GM19467 (cell line): ENCODE results near the gene RXFP1.
A peak's percentile ranks its signal among the peaks of the same experiment; 100 is the strongest.

Source experiments
- ATAC-seq: cut with Tn5 transposase; IDR thresholded peaks from one replicate; pipeline ENCODE4 v1.9.1; 2021; ENCODE audit warnings: mild to moderate bottlenecking, moderate library complexity; ENCODE audit not compliant: unreplicated experiment

RXFP1 gene

GRCh38 chr4:158669310-158669709 lies 147.6 kb downstream of the RXFP1 start:
- no peak for ATAC-seq

- ATAC-seq = peak; percentile 27
These were observed 149.4 kb downstream of the RXFP1 start for GRCh38 chr4:158670975-158671664.

GRCh38 chr4:158671665-158671914 lies 149.9 kb downstream of the RXFP1 start, which contains the start of gene C4orf46:
Gene C4orf46 (minus strand): TSS chr4:158671887. CDS start chr4:158671801, 86 bp downstream.
- ATAC-seq = no peak

- ATAC-seq = peak; percentile 88
These were observed 150.5 kb downstream of the RXFP1 start, which contains the start of gene ETFDH for GRCh38 chr4:158671915-158672806. Gene ETFDH (plus strand): TSS chr4:158672296. CDS start chr4:158672457, 161 bp downstream.

GRCh38 chr4:158673633-158674032 lies 152.0 kb downstream of the RXFP1 start:
- ATAC-seq = no peak

GRCh38 chr4:158676076-158676475 lies 154.4 kb downstream of the RXFP1 start:
- ATAC-seq = no peak

GRCh38 chr4:158678767-158679166 lies 157.1 kb downstream of the RXFP1 start:
- no peak for ATAC-seq

GRCh38 chr4:158681629-158682028 lies 159.9 kb downstream of the RXFP1 start:
- no peak for ATAC-seq

GRCh38 chr4:158682066-158682465 lies 160.4 kb downstream of the RXFP1 start:
- ATAC-seq = no peak

- ATAC-seq = no peak
These were observed 167.1 kb downstream of the RXFP1 start for GRCh38 chr4:158688813-158689212.
